GM23338 (cell line): ENCODE data around the gene CDCA5.

Source experiments
- CREB1 ChIP-seq: fragments of 250-450 bp; sonication (Bioruptor Pico); IDR thresholded peaks from 2 replicates; pipeline ENCODE4 v1.5.0; 2020; ENCODE audit warnings: low read depth, mild to moderate bottlenecking, moderate library complexity
- CTCF ChIP-seq, 2 experiments: fragments of 200-600 bp in 1 of 2; sonication (generic) in 1 of 2; conservative IDR thresholded peaks; 2 replicates each; pipeline versions ENCODE4 v1.5.1 to v1.6.1; 2016 to 2017; ENCODE audit warnings: antibody characterized with exemption in 2 of 2, low read depth in 2 of 2, mild to moderate bottlenecking in 2 of 2, moderate library complexity in 1 of 2
- ETS1 ChIP-seq: IDR thresholded peaks from 2 replicates; pipeline ENCODE4 v1.6.1; 2016; ENCODE audit warnings: antibody characterized with exemption
- EZH2 ChIP-seq: fragments of 200-600 bp; sonication (generic); IDR thresholded peaks from one replicate; pipeline ENCODE4 v1.8.0; 2017; ENCODE audit warnings: antibody characterized with exemption, mild to moderate bottlenecking, low read depth; ENCODE audit not compliant: unreplicated experiment
- EZH2phosphoT487 ChIP-seq: fragments of 200-600 bp; sonication (generic); IDR thresholded peaks from one replicate; pipeline ENCODE4 v1.8.1; 2018; ENCODE audit warnings: antibody characterized with exemption; ENCODE audit not compliant: unreplicated experiment
- JUNB ChIP-seq: IDR thresholded peaks from one replicate; pipeline ENCODE4 v1.6.1; 2016; ENCODE audit warnings: antibody characterized with exemption; ENCODE audit not compliant: unreplicated experiment
- NANOG ChIP-seq: IDR thresholded peaks from 2 replicates; pipeline ENCODE4 v1.6.1; 2016; ENCODE audit warnings: antibody characterized with exemption, borderline replicate concordance
- POLR2AphosphoS5 ChIP-seq: IDR thresholded peaks from 2 replicates; pipeline ENCODE4 v1.6.1; 2016; ENCODE audit warnings: antibody characterized with exemption, low read depth
- REST ChIP-seq: IDR thresholded peaks from one replicate; pipeline ENCODE4 v1.6.1; 2018; ENCODE audit warnings: antibody characterized with exemption; ENCODE audit not compliant: unreplicated experiment
- ZNF331 ChIP-seq: fragments of 250-450 bp; sonication (Bioruptor Pico); IDR thresholded peaks from 2 replicates; pipeline ENCODE4 v1.5.0; 2020; ENCODE audit warnings: low read depth, mild to moderate bottlenecking, moderate library complexity

GRCh38 chr11:65131417-65131776 lies 47.6 kb upstream of the CDCA5 start:
- TF ChIP-seq CTCF (conservative IDR thresholded peaks at IDR 0.05; ENCODE audit: low read depth in 2 of 2) (no peak), JUNB (no peak), EZH2 (no peak), EZH2phosphoT487 (no peak), POLR2AphosphoS5 (no peak), REST (no peak), ETS1 (no peak), CREB1 (CRISPR knock-in tag) (no peak), ZNF331 (CRISPR knock-in tag) (no peak), NANOG (no peak)
